Measurements from ENCODE around the gene LDB3. TPM values are rescaled to one million over a fixed set of nuclear protein-coding genes. Genes with fewer than 3 reads are reported as not detected.
A peak's percentile ranks its signal among the peaks of the same experiment; 100 is the strongest.
"Not testable (repeated sequence)": the region's sequence is repeated elsewhere in the genome, so short reads cannot be mapped to it uniquely, and the experiment has no call there.

The LDB3 gene
- total and polyA plus RNA-seq, 2 of the 4 experiments (the other 2 are of a cell fraction), result 0.36 to 2.6 TPM

- Histone ChIP-seq H3K9me3 (ENCODE audit: control insufficient read depth, insufficient read depth, low read length) (no peaks in the 10 kb centered on the region), H3K4me2 (ENCODE audit: low read depth, low read length) (no peak overlapping the region), H3K9me1 (ENCODE audit: insufficient read depth, low read length) (0 out of 2 replicates have a peak, but pooled peaks cover 8% of the 10 kb centered on the region), H4K8ac (ENCODE audit: low read depth in 2 of 2, low read length in 2 of 2) (no peak overlapping the region), H2BK120ac (ENCODE audit: low read depth, low read length) (no peak overlapping the region), H3K4me1 (ENCODE audit: control insufficient read depth, insufficient read depth, low read length) (peaks cover 15% of the 10 kb centered on the region), H4K5ac (ENCODE audit: low read depth, low read length) (no peak overlapping the region), H2AK9ac (replicated peaks; ENCODE audit: low read depth, low read length, poor library complexity) (no peak overlapping the region), H2AFZ (replicated peaks; ENCODE audit: low read length, poor library complexity) (peak overlapping the region; percentile 34), H3K79me1 (ENCODE audit: low read depth in 1 of 2, low read length in 2 of 2) (no peaks in the 10 kb centered on the region), H3K27me3 (ENCODE audit: control insufficient read depth, insufficient read depth, low read length) (no peaks in the 10 kb centered on the region), H3K56ac (ENCODE audit: extremely low read depth, insufficient read depth, low read length) (no peak overlapping the region), H4K91ac (ENCODE audit: insufficient read depth, low read depth, low read length) (no peak overlapping the region), H3K36me3 (ENCODE audit: control insufficient read depth, insufficient read depth, low read length) (no peaks in the 10 kb centered on the region), H3K9ac (ENCODE audit: low read depth, low read length) (no peak overlapping the region), H4K20me1 (ENCODE audit: insufficient read depth, low read length) (no peaks in the 10 kb centered on the region), H3K14ac (replicated peaks; ENCODE audit: low read depth, low read length) (no peak overlapping the region), H2BK20ac (ENCODE audit: low read depth, low read length) (no peak overlapping the region), H3K4me3 (ENCODE audit: insufficient read depth, low read depth, low read length) (no peak overlapping the region), H3K18ac (ENCODE audit: low read depth, low read length) (no peak overlapping the region), H2BK5ac (ENCODE audit: low read depth, low read length, poor library complexity, severe bottlenecking) (no peak overlapping the region), H3K23ac (ENCODE audit: low read depth, low read length) (no peak overlapping the region), H2BK15ac (ENCODE audit: low read depth, low read length) (no peak overlapping the region), H3K4ac (ENCODE audit: low read depth, low read length) (no peak overlapping the region), H3K27ac (ENCODE audit: insufficient read depth, low read length) (no peak overlapping the region), H2AK5ac (ENCODE audit: low read depth, low read length) (no peak overlapping the region)
- dilution Hi-C loops (cut with HindIII; ENCODE audit: low sequenced_read_pairs, unreplicated experiment), result no loop called here
- no TSS peak for BruUV-seq (replicated peaks)
- DNase-seq (no peak), ATAC-seq (ENCODE audit: low read depth) (no peak)
- WGBS, 2 experiments (ENCODE audit: extremely low coverage in 2 of 2, insufficient read length in 1 of 2), result 100% methylated on average over 1 of the region's 5 CpGs; no CpG with 5 or more reads in 1 of the 2 experiments
- in situ Hi-C loops (cut with MboI; ENCODE audit: low sequenced_read_pairs), result no loop called here
- TF ChIP-seq MXI1 (IDR thresholded peaks at IDR 0.05; ENCODE audit: borderline replicate concordance, low read depth, low read length) (no peak), BHLHE40 (IDR thresholded peaks at IDR 0.05; ENCODE audit: low read depth, low read length) (no peak), RFX5 (IDR thresholded peaks at IDR 0.05; ENCODE audit: low read depth, low read length) (no peak)
- ChIA-PET CTCF (no interaction called here), POLR2A (ENCODE audit: unreplicated experiment) (no interaction called here)
- intact Hi-C loops (cut with micrococcal nuclease), result no loop called here
Observed at GRCh38 chr10:86644794-86645445, 23.4 kb upstream of the LDB3 start.

DNA sequence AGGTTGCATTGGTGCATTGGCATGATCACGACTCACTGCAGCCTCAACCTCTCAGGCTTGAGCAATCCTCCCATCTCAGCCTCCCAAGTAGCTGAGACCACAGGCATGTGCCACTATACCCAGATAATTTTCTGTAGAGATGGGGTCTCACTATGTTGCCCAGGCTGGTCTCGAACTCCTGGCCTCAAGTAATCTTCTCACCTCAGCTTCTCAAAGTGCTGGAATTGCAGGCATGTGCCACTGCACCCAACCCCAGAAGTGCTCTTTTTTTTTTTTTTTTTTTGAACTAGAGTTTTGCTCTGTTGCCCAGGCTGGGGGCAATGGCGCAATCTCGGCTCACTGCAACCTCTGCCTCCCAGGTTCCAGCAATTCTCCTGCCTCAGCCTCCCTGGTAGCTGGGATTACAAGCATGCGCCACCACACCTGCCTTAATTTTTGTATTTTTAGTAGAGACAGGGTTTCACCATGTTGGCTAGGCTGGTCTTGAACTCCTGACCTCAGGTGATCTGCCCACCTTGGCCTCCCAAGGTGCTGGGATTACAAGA is 22.6 kb upstream of the LDB3 start:
- H3K4ac ChIP-seq (ENCODE audit: low read depth, low read length); H3K9me3 ChIP-seq (ENCODE audit: control insufficient read depth, insufficient read depth, low read length); in situ Hi-C loops (cut with MboI; ENCODE audit: low sequenced_read_pairs); BruUV-seq (replicated peaks); H3K36me3 ChIP-seq (ENCODE audit: control insufficient read depth, insufficient read depth, low read length); CTCF ChIA-PET; H2BK5ac ChIP-seq (ENCODE audit: low read depth, low read length, poor library complexity, severe bottlenecking); H3K27ac ChIP-seq (ENCODE audit: insufficient read depth, low read length); H3K18ac ChIP-seq (ENCODE audit: low read depth, low read length); intact Hi-C loops (cut with micrococcal nuclease); H2AK9ac ChIP-seq (replicated peaks; ENCODE audit: low read depth, low read length, poor library complexity); H3K23ac ChIP-seq (ENCODE audit: low read depth, low read length); H2BK20ac ChIP-seq (ENCODE audit: low read depth, low read length); H3K14ac ChIP-seq (replicated peaks; ENCODE audit: low read depth, low read length); POLR2A ChIA-PET (ENCODE audit: unreplicated experiment); H3K56ac ChIP-seq (ENCODE audit: extremely low read depth, insufficient read depth, low read length); H2AFZ ChIP-seq (replicated peaks; ENCODE audit: low read length, poor library complexity); H2BK120ac ChIP-seq (ENCODE audit: low read depth, low read length); H2BK15ac ChIP-seq (ENCODE audit: low read depth, low read length); H4K91ac ChIP-seq (ENCODE audit: insufficient read depth, low read depth, low read length); H2AK5ac ChIP-seq (ENCODE audit: low read depth, low read length); H3K79me1 ChIP-seq (ENCODE audit: low read depth in 1 of 2, low read length in 2 of 2); DNase-seq; H4K5ac ChIP-seq (ENCODE audit: low read depth, low read length); dilution Hi-C loops (cut with HindIII; ENCODE audit: low sequenced_read_pairs, unreplicated experiment); H4K20me1 ChIP-seq (ENCODE audit: insufficient read depth, low read length); H3K9ac ChIP-seq (ENCODE audit: low read depth, low read length); H3K4me3 ChIP-seq (ENCODE audit: insufficient read depth, low read depth, low read length); H3K9me1 ChIP-seq (ENCODE audit: insufficient read depth, low read length); ATAC-seq (ENCODE audit: low read depth); H4K8ac ChIP-seq (ENCODE audit: low read depth in 2 of 2, low read length in 2 of 2); H3K27me3 ChIP-seq (ENCODE audit: control insufficient read depth, insufficient read depth, low read length); H3K4me2 ChIP-seq (ENCODE audit: low read depth, low read length): not testable (repeated sequence)
- H3K4me1 ChIP-seq (ENCODE audit: control insufficient read depth, insufficient read depth, low read length), result peaks cover 15% of the 10 kb centered on the region
- no CpG with 5 or more reads among the region's 5 CpGs for WGBS, 2 experiments (ENCODE audit: extremely low coverage in 2 of 2, insufficient read length in 1 of 2)

Measured in IMR-90 (cell line).